ENCODE results near the gene BTNL2.

BTNL2 gene

GRCh38 chr6:32415521-32416019 is 8.6 kb upstream of the BTNL2 start:
- DNase-seq (ENCODE audit: low read depth in 2 of 2, low spot score in 1 of 2): peak; percentile 53 to 69

GRCh38 chr6:32413427-32414047 is 6.6 kb upstream of the BTNL2 start:
- DNase-seq (ENCODE audit: low read depth in 2 of 2, low spot score in 1 of 2): peak; percentile 70 to 81

- no peak for DNase-seq (ENCODE audit: low read depth in 2 of 2, low spot score in 1 of 2)
These were observed 4.8 kb upstream of the BTNL2 start for GRCh38 chr6:32411566-32412327.

- no peak for DNase-seq (ENCODE audit: low read depth in 2 of 2, low spot score in 1 of 2)
These were observed 3.9 kb upstream of the BTNL2 start for GRCh38 chr6:32410906-32411305.

- DNase-seq (ENCODE audit: low read depth in 2 of 2, low spot score in 1 of 2): no peak
These were observed 784 bp downstream of the BTNL2 start for GRCh38 chr6:32406197-32406596.

- no peak for DNase-seq (ENCODE audit: low read depth in 2 of 2, low spot score in 1 of 2)
These were observed 1.3 kb downstream of the BTNL2 start for GRCh38 chr6:32405656-32406055.

GRCh38 chr6:32402812-32403211 is 4.2 kb downstream of the BTNL2 start:
- DNase-seq (ENCODE audit: low read depth in 2 of 2, low spot score in 1 of 2): no peak

- no peak for DNase-seq (ENCODE audit: low read depth in 2 of 2, low spot score in 1 of 2)
These were observed 5.6 kb downstream of the BTNL2 start for GRCh38 chr6:32401284-32401963.

- DNase-seq (ENCODE audit: low read depth in 2 of 2, low spot score in 1 of 2): no peak
These were observed 9.6 kb downstream of the BTNL2 start for GRCh38 chr6:32397252-32397920.

- no peak for DNase-seq (ENCODE audit: low read depth in 2 of 2, low spot score in 1 of 2)
These were observed 11.0 kb downstream of the BTNL2 start for GRCh38 chr6:32396028-32396427.

- no peak for DNase-seq (ENCODE audit: low read depth in 2 of 2, low spot score in 1 of 2)
These were observed 13.1 kb downstream of the BTNL2 start for GRCh38 chr6:32393665-32394420.

GRCh38 chr6:32391505-32391904 is 15.5 kb downstream of the BTNL2 start:
- DNase-seq (ENCODE audit: low read depth in 2 of 2, low spot score in 1 of 2): no peak

- no peak for DNase-seq (ENCODE audit: low read depth in 2 of 2, low spot score in 1 of 2)
These were observed 19.2 kb downstream of the BTNL2 start for GRCh38 chr6:32387589-32388340.

- DNase-seq (ENCODE audit: low read depth in 2 of 2, low spot score in 1 of 2): no peak
These were observed 20.9 kb downstream of the BTNL2 start for GRCh38 chr6:32386040-32386439.

- DNase-seq (ENCODE audit: low read depth in 2 of 2, low spot score in 1 of 2): no peak
These were observed 24.1 kb downstream of the BTNL2 start for GRCh38 chr6:32382757-32383420.

- no peak for DNase-seq (ENCODE audit: low read depth in 2 of 2, low spot score in 1 of 2)
These were observed 27.4 kb downstream of the BTNL2 start for GRCh38 chr6:32379545-32379944.

GRCh38 chr6:32375739-32376529 is 31.0 kb downstream of the BTNL2 start:
- no peak for DNase-seq (ENCODE audit: low read depth in 2 of 2, low spot score in 1 of 2)

- DNase-seq (ENCODE audit: low read depth in 2 of 2, low spot score in 1 of 2): no peak
These were observed 35.2 kb downstream of the BTNL2 start, which contains the start of gene TSBP1 for GRCh38 chr6:32371803-32372202. TSBP1 (minus strand) TSS chr6:32371903; CDS start chr6:32371706, 197 bp downstream.

- DNase-seq (ENCODE audit: low read depth in 2 of 2, low spot score in 1 of 2): no peak
These were observed 35.8 kb downstream of the BTNL2 start for GRCh38 chr6:32371229-32371628.

All from stimulated activated CD8-positive, alpha-beta memory T cell treated with anti-CD3 and anti-CD28 coated beads, Interleukin-4, amount 100 ng/mL, for 1 hour (primary cell).